Activated B cell treated with CpG ODN at 0.5 μM for 24 hours (primary cell): ENCODE data around the gene NEURL1B. TPM values are rescaled to one million over a fixed set of nuclear protein-coding genes. Genes with fewer than 3 reads are reported as not detected.
A peak's percentile ranks its signal among the peaks of the same experiment; 100 is the strongest.

Experiments used
- ATAC-seq: fragments of 200-7000 bp; cut with Tn5 transposase; one replicate; pipeline ENCODE4 v1.10.0; 2021; ENCODE audit warnings: low read depth, mild to moderate bottlenecking, moderate library complexity
- CTCF ChIA-PET: fragments of 350-600 bp; sonication (Branson Sonifier 250); formaldehyde crosslinking; loops from one replicate; lab custom pipeline; 2021; ENCODE audit warnings: antibody characterized with exemption; lab: Charles Lee
- POLR2A ChIA-PET: fragments of 350-600 bp; sonication (Branson Sonifier 250); formaldehyde crosslinking; loops from one replicate; lab custom pipeline; 2021; ENCODE audit warnings: antibody characterized with exemption; lab: Charles Lee
- DNase-seq: peaks from one replicate; pipeline ENCODE4 v3.0.0; 2022
- H3K27ac Mint-ChIP-seq: one replicate; pipeline ENCODE4 v1.8.0; 2020; ENCODE audit warnings: mixed read lengths
- H3K27me3 Mint-ChIP-seq: one replicate; pipeline ENCODE4 v1.8.0; 2021; ENCODE audit warnings: mixed read lengths
- H3K36me3 Mint-ChIP-seq: one replicate; pipeline ENCODE4 v1.8.0; 2021; ENCODE audit warnings: low read depth, mixed read lengths
- H3K4me1 Mint-ChIP-seq: one replicate; pipeline ENCODE4 v1.8.0; 2021; ENCODE audit warnings: mixed read lengths
- H3K4me3 Mint-ChIP-seq: one replicate; pipeline ENCODE4 v1.8.0; 2020; ENCODE audit warnings: mild to moderate bottlenecking, mixed read lengths
- H3K9me3 Mint-ChIP-seq: one replicate; pipeline ENCODE4 v1.8.0; 2020; ENCODE audit warnings: mixed read lengths
- CTCF ChIP-seq: fragments of 200-600 bp; IDR thresholded peaks from one replicate; pipeline ENCODE4 v1.8.0; 2022; ENCODE audit warnings: antibody characterized with exemption, mild to moderate bottlenecking
- intact Hi-C: fragments of 100-400 bp; cut with micrococcal nuclease; formaldehyde crosslinking; loops from one replicate; pipeline ENCODE4 v1.15.1; 2024
- total RNA-seq: library from RNA; stranded (reverse); gene quantifications from 2 replicates; pipeline ENCODE4 v1.2.3, GENCODE V29; 2022

NEURL1B gene
- total RNA-seq, 1 donor from 2014 or later, result 0.09 TPM

GRCh38 chr5:172712610-172713009, 71.5 kb downstream of the NEURL1B start:
- POLR2A ChIA-PET, result interaction anchor here (1.3 kb wide), 1 partner anchor 58 kb away, joined by 5 read pairs; the partner anchor contains the start of gene DUSP1
- ATAC-seq (no peak), DNase-seq (no peak)
- TF ChIP-seq CTCF, result no peak
- H3K4me1 Mint-ChIP-seq, result peaks cover 8% of the 10 kb centered on the region
- no peaks in the 10 kb centered on the region for H3K36me3 Mint-ChIP-seq
- no peaks in the 10 kb centered on the region for H3K9me3 Mint-ChIP-seq
- CTCF ChIA-PET, result interaction anchor here (0.5 to 8.0 kb wide), 11 partner anchors 16 to 246 kb away, joined by 3 to 194 read pairs (median 4); partner anchors contain the start of genes DUSP1 and RPL26L1
- peaks cover 17% of the 10 kb centered on the region for H3K27me3 Mint-ChIP-seq
- no peak overlapping the region for H3K27ac Mint-ChIP-seq
- intact Hi-C loops, result loop anchor here (1.0 to 5.0 kb wide), 4 partner anchors 220 to 620 kb away; partner anchors contain the start of gene RPL26L1
- H3K4me3 Mint-ChIP-seq, result no peak overlapping the region

- Mint-ChIP-seq H3K27me3 (peaks cover 17% of the 10 kb centered on the region), H3K9me3 (no peaks in the 10 kb centered on the region), H3K4me3 (no peak overlapping the region), H3K27ac (no peak overlapping the region), H3K4me1 (peaks cover 8% of the 10 kb centered on the region), H3K36me3 (no peaks in the 10 kb centered on the region)
- peak; percentile 76 for DNase-seq
- peak; percentile 40 for ATAC-seq
- intact Hi-C loops, result loop anchor here (1.0 to 5.0 kb wide), 4 partner anchors 219 to 619 kb away; partner anchors contain the start of gene RPL26L1
- CTCF ChIA-PET, result interaction anchor here (0.7 to 8.0 kb wide), 12 partner anchors 15 to 246 kb away, joined by 3 to 194 read pairs (median 4); partner anchors contain the start of genes DUSP1 and RPL26L1
- POLR2A ChIA-PET, result interaction anchor here (1.3 kb wide), 1 partner anchor 58 kb away, joined by 5 read pairs; the partner anchor contains the start of gene DUSP1
- TF ChIP-seq CTCF, result peak; percentile 92
Measured at GRCh38 chr5:172713113-172713808, 72.2 kb downstream of the NEURL1B start.

GRCh38 chr5:172713809-172714490, 72.9 kb downstream of the NEURL1B start:
- Mint-ChIP-seq H3K36me3 (no peaks in the 10 kb centered on the region), H3K27me3 (peaks cover 15% of the 10 kb centered on the region), H3K4me3 (no peak overlapping the region), H3K9me3 (no peaks in the 10 kb centered on the region), H3K27ac (no peak overlapping the region), H3K4me1 (peaks cover 8% of the 10 kb centered on the region)
- intact Hi-C loops, result loop anchor here (1.0 to 5.0 kb wide), 5 partner anchors 218 to 618 kb away; partner anchors contain the start of genes BNIP1 and RPL26L1
- CTCF ChIA-PET, result interaction anchor here (0.7 to 8.0 kb wide), 29 partner anchors 10 to 618 kb away, joined by 3 to 194 read pairs (median 4); partner anchors contain the start of genes DUSP1 and RPL26L1
- no peak for TF ChIP-seq CTCF
- POLR2A ChIA-PET, result interaction anchor here (0.7 to 1.6 kb wide), 8 partner anchors 57 to 1325 kb away, joined by 3 to 16 read pairs (median 4); partner anchors contain the start of genes ATP6V0E1, DUSP1 and ERGIC1
- ATAC-seq, result no peak
- DNase-seq, result no peak

- DNase-seq, result peak; percentile 54
- intact Hi-C loops, result loop anchor here (1.0 to 5.0 kb wide), 5 partner anchors 123 to 618 kb away; partner anchors contain the start of gene BNIP1
- Mint-ChIP-seq H3K36me3 (no peaks in the 10 kb centered on the region), H3K27ac (no peak overlapping the region), H3K4me3 (no peak overlapping the region), H3K4me1 (peaks cover 8% of the 10 kb centered on the region), H3K9me3 (no peaks in the 10 kb centered on the region), H3K27me3 (peaks cover 15% of the 10 kb centered on the region)
- ATAC-seq, result peak; percentile 82
- TF ChIP-seq CTCF, result peak; percentile 48
- ChIA-PET CTCF (interaction anchor here (0.7 to 8.0 kb wide), 27 partner anchors 9 to 617 kb away, joined by 3 to 194 read pairs (median 4); partner anchors contain the start of gene DUSP1), POLR2A (interaction anchor here (0.7 to 1.6 kb wide), 7 partner anchors 57 to 1326 kb away, joined by 3 to 16 read pairs (median 4); partner anchors contain the start of genes ATP6V0E1, DUSP1 and ERGIC1)
Measured at GRCh38 chr5:172714491-172715420, 73.7 kb downstream of the NEURL1B start.
